Neural crest cell (in vitro differentiated cells): Measurements from ENCODE around the gene SLAIN1. TPM values are rescaled to one million over a fixed set of nuclear protein-coding genes. Genes with fewer than 3 reads are reported as not detected.

Source experiments
- DNase-seq: peaks from one replicate; pipeline ENCODE4 v3.0.0; 2021; ENCODE audit warnings: low read depth, mixed read lengths, low spot score
- H3K27ac Mint-ChIP-seq: one replicate; pipeline ENCODE4 v1.8.0; 2021; ENCODE audit warnings: mild to moderate bottlenecking, mixed read lengths; ENCODE audit not compliant: unreplicated experiment
- H3K27me3 Mint-ChIP-seq: 2 replicates; pipeline ENCODE4 v1.8.0; 2021; ENCODE audit warnings: low read depth, mild to moderate bottlenecking, mixed read lengths
- H3K36me3 Mint-ChIP-seq: 2 replicates; pipeline ENCODE4 v1.8.0; 2021; ENCODE audit warnings: low read depth, mild to moderate bottlenecking, mixed read lengths
- H3K4me1 Mint-ChIP-seq: 2 replicates; pipeline ENCODE4 v1.8.0; 2021; ENCODE audit warnings: mixed read lengths
- H3K4me3 Mint-ChIP-seq: one replicate; pipeline ENCODE4 v1.8.0; 2021; ENCODE audit warnings: mild to moderate bottlenecking, mixed read lengths
- H3K9me3 Mint-ChIP-seq: 2 replicates; pipeline ENCODE4 v1.8.0; 2021; ENCODE audit warnings: mixed read lengths
- total RNA-seq: library from RNA; stranded (reverse); gene quantifications from 2 replicates; pipeline ENCODE4 v1.2.1, GENCODE V29; 2021
- TF ChIP-seq, protein P1 (sequence below): fragments of 200-600 bp; sonication (generic); conservative IDR thresholded peaks from 2 replicates; pipeline ENCODE4 v1.5.0; 2021; ENCODE audit warnings: antibody characterized with exemption, mild to moderate bottlenecking

SLAIN1 gene
- total RNA-seq, 1 donor from 2014 or later, result 38.7 TPM

GRCh38 chr13:77728265-77729125 lies 31.0 kb downstream of the SLAIN1 start:
- Mint-ChIP-seq H3K4me3 (no peak overlapping the region), H3K4me1 (peaks cover 9% of the 10 kb centered on the region)

GRCh38 chr13:77729502-77730221 lies 32.2 kb downstream of the SLAIN1 start:
- H3K4me3 Mint-ChIP-seq, result no peak overlapping the region
- DNase-seq, result no peak
- H3K4me1 Mint-ChIP-seq, result peaks cover 9% of the 10 kb centered on the region
- no peak overlapping the region for H3K27ac Mint-ChIP-seq
- peaks cover 29% of the 10 kb centered on the region for H3K36me3 Mint-ChIP-seq
- no peaks in the 10 kb centered on the region for H3K27me3 Mint-ChIP-seq
- TF ChIP-seq, protein P1, sequence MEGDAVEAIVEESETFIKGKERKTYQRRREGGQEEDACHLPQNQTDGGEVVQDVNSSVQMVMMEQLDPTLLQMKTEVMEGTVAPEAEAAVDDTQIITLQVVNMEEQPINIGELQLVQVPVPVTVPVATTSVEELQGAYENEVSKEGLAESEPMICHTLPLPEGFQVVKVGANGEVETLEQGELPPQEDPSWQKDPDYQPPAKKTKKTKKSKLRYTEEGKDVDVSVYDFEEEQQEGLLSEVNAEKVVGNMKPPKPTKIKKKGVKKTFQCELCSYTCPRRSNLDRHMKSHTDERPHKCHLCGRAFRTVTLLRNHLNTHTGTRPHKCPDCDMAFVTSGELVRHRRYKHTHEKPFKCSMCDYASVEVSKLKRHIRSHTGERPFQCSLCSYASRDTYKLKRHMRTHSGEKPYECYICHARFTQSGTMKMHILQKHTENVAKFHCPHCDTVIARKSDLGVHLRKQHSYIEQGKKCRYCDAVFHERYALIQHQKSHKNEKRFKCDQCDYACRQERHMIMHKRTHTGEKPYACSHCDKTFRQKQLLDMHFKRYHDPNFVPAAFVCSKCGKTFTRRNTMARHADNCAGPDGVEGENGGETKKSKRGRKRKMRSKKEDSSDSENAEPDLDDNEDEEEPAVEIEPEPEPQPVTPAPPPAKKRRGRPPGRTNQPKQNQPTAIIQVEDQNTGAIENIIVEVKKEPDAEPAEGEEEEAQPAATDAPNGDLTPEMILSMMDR, result no peak
- no peaks in the 10 kb centered on the region for H3K9me3 Mint-ChIP-seq

More at GRCh38 chr13:77728265-77729125, 31.0 kb downstream of the SLAIN1 start:
- TF ChIP-seq, protein P1, result no peak
- H3K27me3 Mint-ChIP-seq, result no peaks in the 10 kb centered on the region
- no peak for DNase-seq
- H3K36me3 Mint-ChIP-seq, result peaks cover 36% of the 10 kb centered on the region
- no peaks in the 10 kb centered on the region for H3K9me3 Mint-ChIP-seq
- H3K27ac Mint-ChIP-seq, result no peak overlapping the region

DNA sequence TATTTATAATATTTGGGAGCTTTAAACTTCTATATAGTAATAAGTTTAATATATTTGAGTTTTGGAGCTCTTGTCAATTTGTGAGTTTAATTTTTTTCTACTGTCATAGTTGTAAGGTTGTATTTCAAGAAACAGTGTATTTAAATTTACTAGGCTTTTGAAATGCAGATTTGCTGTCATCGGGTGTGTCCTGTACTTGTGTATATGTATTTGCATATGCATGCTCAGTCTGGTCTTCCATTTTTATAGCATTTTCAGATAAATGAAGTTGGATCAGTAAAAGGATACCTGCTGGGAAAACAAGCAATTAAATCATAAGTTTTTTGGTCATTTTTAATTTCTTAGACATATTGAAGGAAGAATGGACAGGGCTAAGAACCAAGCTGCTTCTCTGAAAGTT lies 33.1 kb downstream of the SLAIN1 start:
- no peak for DNase-seq
- Mint-ChIP-seq H3K36me3 (peaks cover 21% of the 10 kb centered on the region), H3K27me3 (no peaks in the 10 kb centered on the region), H3K4me3 (no peak overlapping the region), H3K4me1 (peaks cover 4% of the 10 kb centered on the region), H3K9me3 (no peaks in the 10 kb centered on the region), H3K27ac (no peak overlapping the region)
- TF ChIP-seq, protein P1, result no peak

DNA sequence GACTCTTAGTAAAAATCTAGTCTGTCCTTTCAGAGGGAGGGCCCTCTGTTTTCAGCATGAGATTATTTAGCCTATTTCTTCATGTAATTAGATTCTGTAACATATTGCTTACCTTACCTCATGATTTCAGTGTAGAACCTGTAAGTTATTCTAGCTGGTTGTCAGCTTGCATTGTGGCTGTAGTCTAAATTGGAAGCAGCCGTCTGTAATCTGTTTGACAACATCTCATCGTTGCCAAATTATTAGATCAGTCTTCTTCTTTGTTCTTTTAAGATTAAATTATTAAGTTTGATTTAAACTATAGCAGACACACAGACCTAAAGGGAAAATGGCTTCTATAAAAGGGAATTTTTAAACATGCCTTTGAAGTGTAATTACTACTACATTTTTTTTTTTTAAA lies 34.8 kb downstream of the SLAIN1 start:
- Mint-ChIP-seq H3K9me3 (no peaks in the 10 kb centered on the region), H3K36me3 (peaks cover 19% of the 10 kb centered on the region), H3K27me3 (no peaks in the 10 kb centered on the region), H3K27ac (no peak overlapping the region), H3K4me3 (no peak overlapping the region), H3K4me1 (peaks cover 4% of the 10 kb centered on the region)
- DNase-seq, result no peak
- TF ChIP-seq, protein P1, result no peak

- no peak for DNase-seq
- Mint-ChIP-seq H3K36me3 (peaks cover 19% of the 10 kb centered on the region), H3K27ac (no peak overlapping the region), H3K27me3 (no peaks in the 10 kb centered on the region), H3K4me3 (no peak overlapping the region), H3K4me1 (peaks cover 4% of the 10 kb centered on the region), H3K9me3 (no peaks in the 10 kb centered on the region)
- TF ChIP-seq, protein P1, result no peak
Observed at GRCh38 chr13:77733674-77734073, 36.2 kb downstream of the SLAIN1 start.
